HG02970 (cell line): ENCODE data around the gene KIF5B.
"Not testable (repeated sequence)": the region's sequence is repeated elsewhere in the genome, so short reads cannot be mapped to it uniquely, and the experiment has no call there.

Source experiments
- ATAC-seq: cut with Tn5 transposase; IDR thresholded peaks from one replicate; pipeline ENCODE4 v1.9.1; 2021; ENCODE audit warnings: mild to moderate bottlenecking, moderate library complexity, moderate number of reproducible peaks; ENCODE audit not compliant: unreplicated experiment, low FRiP score

The KIF5B gene

DNA sequence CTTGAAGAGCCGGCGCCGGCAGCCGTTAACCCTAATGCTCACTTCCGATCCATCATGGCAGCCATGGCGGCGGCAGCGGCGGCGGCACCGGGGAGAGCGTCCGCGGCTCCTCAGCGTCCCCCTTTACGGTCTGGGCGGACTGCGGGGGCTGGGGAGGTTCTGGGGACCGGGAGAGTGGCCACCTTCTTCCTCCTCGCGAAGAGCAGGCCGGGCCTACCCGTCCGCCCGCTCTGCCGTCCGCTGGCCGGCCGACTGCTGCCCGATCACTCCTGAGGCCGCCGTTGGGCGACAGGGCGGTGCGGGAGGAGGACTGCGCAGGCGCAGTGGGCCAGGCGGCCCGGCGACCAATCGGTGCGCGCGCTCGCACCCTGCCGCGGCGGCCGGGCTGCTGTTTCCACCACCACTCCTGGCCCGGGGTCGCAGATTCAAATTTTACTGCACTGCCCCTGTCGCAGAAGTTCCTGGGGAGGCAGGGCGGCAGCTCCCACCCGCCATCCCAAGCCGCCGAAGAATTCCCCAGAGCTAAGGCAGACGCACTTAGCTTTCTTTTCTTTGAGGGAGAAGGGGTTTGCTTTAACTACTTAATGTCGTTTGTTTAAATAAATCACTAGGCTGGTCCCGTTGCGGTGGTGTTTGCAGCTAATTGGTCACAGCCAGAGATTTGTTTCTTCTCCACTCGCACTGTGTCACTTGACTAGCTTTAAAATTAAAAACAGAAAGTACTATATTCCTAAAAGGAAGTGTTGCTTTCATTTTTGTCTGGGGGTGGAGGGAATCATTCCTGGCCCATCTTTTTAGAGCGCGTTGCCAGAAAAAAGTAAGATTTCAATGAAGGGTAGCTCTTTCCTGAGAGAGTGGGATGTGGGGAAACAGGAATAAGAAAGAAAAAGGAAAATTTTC is at the start of gene KIF5B:
TSS of gene KIF5B (minus strand) at position 290 of the 900 bp plus-strand sequence. CDS start 452 bp downstream, outside the sequence.
- ATAC-seq, result peak; percentile 91

DNA sequence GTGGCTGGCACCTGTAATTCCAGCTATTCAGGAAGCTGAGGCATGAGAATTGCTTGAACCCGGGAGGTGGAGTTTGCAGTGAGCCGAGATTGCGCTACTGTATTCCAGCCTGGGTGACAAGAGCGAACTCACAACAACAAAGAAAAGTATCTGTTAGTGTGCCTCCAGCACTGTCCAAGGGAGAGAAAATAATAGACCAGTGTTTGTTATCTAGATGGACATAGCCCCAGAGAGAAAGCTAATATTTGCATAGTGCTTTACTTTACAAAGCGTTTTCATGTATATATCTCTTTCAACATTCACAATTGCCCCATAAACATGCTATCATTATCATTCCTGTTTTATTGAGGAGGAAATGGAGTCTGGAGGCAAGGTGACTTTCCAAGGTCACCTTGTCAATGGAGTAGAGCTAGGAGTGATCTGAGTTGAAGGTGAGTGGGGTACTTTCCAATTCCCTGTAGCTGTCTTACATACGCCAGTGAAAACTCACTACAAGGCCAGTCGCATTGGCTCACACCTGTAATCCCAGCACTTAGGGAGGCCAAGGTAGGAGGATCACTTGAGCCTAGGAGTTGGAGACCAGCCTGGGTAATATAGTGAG is 49.7 kb upstream of the KIF5B start:
- ATAC-seq, result no peak

DNA sequence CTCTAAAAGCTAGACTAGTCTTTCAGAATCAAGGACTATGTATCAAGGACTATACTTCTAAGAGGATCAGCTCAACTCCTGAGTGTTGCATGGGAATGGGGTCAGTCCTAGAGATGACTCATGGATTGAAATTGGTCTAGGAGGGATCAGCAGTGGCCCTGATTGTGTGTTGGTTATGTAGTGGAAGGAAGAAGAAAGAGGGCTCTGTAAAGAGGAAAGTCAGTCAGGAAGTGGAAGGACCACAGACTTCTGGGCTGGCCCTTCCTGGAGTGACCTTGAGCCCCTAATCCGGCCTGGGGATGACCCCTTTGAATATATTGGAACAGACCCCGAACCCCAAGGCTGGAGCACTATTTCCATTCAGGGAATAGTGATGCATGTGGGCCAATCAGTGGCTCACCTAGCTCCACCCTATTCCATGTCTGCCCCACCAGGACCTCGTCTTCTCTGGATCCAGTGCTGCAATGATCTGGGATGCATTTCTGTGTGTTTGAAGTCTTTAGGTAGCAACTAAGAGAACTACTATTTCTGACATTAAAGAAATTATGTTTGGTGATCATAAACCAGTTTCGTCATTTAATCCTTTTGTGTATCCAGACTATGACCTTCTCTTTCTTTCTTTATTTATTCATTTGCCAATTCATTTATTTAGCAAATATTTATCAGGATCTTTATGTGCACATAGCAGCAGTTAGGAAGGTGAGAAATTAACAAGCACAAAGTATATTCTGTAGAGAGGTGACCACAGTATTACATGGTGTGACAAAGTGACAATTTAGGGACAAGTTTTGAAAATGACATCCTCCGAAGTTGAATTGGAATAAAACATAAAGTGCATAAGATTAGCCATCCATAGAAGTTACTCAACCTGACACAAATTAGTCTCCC is 48.6 kb upstream of the KIF5B start:
- no peak for ATAC-seq

DNA sequence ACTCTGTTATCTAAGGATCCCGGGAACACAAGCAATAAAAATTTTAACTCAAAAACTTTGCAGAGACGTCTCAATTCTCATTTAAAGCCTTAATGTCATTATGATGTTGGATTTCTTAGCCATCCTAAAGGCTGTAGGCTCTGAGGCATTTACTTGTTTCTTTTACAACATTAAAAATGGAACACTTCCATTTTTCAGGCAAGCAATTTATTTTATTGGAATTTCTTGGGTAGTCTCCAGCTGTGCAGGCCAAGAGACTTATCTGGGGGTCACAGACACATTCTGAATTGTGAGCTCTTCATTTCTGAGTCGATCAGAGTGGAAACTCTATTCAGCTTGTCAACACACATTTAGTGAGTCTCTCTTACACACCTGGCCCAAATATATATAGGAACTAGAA is 48.0 kb upstream of the KIF5B start:
- ATAC-seq, result no peak

DNA sequence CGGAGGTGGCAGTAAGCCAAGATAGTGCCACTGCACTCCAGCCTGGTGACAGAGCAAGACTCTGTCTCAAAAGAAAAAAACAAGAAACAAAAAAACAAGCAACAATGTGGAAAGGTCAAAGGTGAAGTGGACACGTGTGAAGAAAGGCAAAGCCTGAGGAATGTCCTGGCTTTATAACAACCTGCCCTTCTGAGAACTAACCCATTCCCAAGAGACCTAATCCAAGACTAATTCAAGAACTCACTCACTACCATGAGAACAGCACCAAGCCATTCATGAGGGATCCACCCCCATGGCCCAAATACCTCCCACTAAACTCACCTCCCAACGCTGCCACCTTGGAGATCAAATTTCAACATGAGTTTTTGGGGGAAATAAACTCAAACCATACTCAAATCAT is 47.5 kb upstream of the KIF5B start:
- ATAC-seq, result no peak

DNA sequence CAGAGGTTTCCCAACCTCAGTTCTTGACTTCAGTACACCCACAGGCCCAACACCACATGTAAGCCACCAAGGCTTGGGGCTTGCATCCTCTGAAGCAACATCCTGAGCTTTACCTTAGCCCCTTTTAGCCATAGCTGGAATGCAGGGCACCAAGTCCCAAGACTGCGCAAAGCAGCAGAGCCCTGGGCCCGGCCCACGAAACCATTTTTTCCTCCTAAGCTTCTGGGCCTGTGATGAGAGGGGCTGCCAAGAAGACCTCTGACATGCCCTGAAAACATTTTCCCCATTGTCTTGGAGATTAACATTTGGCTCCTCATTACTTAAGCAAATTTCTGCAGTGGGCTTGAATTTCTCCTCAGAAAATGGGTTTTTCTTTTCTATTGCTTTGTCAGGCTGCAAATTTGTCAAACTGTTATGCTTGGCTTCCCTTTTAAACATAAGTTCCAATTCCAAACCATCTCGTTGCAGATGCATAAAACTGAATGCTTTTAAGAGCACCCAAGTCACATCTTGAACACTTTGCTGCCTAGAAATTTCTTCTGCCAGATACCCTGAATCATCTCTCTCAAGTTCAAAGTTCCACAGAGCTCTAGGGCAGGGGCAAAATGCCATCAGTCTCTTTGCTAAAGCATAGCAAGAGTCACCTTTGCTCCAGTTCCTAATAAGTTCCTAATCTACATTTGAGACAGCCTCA is 42.5 kb upstream of the KIF5B start:
- ATAC-seq, result not testable (repeated sequence)

DNA sequence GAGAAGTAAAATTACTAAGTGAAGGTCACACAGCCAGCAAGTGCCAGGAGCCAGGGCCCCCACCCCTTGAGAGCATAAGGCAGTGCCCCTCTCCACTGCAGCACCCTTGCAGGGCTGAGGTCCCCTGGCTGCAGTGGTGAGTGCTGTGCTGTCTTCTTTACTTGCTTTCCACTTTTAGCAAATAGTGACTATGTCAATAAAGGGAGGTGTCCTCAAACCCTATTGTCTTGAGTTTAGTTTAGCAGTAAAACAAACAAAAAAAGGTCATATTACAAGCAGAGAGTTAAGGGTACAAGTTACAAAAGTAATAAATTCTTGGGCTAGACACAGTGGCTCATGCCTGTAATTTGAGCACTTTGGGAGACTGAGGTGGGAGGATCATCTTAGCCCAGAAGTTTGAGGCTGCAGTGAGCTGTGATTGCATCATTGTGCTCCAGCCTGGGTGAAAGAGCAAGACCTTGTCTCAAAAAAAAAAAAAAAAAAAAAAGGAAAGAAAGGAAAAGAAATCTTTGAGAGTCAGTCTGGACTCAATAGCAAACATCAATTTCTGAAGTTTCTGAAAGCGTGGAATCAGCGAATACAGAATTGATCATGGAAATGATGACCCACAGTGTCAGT is 39.0 kb upstream of the KIF5B start:
- no peak for ATAC-seq

DNA sequence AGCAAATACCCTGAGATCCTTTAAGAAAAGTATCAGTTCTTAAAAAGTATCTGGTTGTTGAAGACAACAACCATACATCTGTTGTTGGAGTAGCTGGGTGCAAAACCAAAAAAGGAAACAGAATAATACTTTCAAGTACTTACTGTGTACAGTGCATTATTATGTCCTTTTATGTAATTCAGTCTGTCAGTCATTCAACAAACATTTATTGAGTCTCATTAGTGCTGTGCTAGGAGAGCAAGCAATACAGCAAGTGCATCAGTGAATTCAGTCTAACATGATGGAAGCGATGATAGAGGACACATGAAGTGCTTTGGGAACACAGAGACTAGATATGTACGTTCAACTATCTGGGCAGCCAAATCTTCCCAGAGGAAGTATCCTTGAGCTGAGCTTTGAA is 37.4 kb upstream of the KIF5B start:
- no peak for ATAC-seq

DNA sequence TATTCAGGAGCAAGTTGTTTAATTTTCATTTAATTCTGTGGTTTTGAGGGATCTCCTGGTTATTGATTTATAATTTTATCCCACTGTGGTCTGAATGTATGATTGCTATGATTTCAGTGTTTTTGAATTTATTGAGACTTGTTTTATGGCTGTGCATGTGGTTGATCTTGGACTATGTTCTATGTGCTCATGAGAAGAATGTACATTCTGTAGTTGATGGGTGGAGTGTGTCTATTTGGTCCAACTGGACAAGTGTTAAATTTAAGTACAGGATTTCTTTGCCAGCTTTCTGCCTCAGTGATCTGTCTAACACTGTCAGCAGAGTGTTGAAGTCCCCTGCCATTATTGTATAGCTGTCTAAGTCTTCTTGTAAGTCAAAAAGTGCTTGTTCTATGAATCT is 34.8 kb upstream of the KIF5B start:
- ATAC-seq, result no peak

DNA sequence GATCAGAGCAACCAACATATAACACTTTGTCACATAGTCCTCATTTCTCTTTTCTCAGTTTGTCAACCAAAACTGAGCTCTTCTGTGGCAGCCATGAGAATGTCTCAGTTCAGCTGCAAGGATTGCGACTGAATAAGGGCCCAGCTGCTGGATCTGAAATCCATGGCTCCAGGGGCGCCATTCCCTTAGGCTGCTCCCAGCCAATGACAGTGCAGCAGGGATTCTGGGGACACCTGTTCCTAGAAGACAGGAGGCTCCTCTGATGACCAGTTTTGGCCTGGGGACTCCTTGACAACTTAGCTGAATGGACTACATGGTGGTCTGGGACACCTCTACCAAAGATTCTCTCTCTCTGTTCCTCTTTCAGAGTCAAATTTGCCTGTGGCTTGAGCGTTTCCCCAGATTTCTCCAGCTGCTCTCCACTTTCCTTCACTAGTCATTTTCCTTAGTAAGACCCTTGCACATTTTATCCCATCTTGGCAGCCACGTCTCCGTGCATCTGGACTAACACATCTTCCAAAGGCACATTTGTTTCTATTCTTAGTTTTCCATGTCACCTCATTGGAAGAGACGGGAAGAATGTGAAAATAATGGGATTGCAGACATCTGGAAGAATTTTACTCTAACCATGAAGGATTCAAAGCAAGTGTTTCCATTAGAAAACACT is 28.1 kb upstream of the KIF5B start:
- no peak for ATAC-seq

DNA sequence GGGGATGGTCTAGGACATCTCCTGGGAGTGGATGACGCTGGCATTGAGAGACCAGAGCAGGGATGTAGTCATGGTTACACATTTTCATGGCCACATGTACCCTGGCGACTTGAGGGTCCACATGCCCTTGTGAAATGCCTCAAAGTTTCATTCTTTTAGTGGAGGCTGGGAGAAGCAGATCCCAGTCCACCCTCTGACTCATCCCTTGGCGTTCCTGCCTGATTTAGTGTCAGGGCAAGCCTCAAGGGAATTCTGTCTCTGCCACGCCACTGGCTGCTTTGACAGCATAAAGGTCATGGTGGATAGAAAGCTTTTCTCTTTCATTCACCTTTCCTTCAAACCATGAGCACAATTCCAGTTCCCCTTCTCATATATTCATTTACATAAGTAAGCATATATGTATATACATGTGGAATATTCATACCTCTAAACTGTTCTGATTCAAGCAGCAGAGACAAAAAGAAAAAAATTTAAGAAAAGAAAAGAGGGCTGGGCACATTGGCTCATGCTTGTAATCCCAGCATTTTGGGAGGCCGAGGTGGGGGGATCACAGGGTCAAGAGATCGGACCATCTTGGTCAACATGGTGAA is 21.8 kb upstream of the KIF5B start:
- no peak for ATAC-seq

DNA sequence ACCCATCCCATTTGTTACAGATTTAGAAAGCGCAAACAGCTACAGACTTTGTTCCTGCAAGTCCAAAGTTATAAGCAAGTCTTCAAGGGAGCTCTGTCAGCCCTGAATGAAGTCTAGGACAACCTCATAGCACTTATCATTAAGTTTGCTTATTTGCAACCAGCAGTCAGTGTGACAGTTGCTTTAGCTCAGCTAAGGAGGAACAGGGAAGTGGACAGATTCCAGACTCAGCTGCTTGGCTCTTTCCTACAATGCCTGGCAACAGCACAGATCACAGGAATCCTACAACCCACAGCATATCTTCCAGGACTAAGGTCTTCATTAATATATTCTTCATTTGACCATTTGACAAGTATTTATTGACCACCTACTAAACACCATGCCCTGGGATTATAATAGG is 17.4 kb upstream of the KIF5B start:
- no peak for ATAC-seq

DNA sequence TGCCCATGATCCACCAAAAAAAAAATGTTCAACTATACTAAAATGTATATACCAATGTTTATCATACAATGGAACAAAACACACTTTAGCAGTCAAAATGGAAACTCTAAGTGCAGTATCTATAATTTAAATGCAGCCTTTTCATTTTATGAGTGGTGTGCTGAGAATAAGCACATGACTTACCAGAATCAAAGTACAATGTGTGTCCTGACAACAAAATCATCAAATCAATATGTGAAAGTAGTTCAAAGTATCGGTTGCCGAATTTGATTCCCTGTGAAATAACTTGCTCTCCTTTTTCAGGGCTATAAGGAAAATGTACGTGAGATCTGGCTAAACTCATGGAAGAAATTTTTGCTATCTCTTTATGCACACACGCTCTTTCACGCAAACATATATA is 16.9 kb upstream of the KIF5B start:
- no peak for ATAC-seq

DNA sequence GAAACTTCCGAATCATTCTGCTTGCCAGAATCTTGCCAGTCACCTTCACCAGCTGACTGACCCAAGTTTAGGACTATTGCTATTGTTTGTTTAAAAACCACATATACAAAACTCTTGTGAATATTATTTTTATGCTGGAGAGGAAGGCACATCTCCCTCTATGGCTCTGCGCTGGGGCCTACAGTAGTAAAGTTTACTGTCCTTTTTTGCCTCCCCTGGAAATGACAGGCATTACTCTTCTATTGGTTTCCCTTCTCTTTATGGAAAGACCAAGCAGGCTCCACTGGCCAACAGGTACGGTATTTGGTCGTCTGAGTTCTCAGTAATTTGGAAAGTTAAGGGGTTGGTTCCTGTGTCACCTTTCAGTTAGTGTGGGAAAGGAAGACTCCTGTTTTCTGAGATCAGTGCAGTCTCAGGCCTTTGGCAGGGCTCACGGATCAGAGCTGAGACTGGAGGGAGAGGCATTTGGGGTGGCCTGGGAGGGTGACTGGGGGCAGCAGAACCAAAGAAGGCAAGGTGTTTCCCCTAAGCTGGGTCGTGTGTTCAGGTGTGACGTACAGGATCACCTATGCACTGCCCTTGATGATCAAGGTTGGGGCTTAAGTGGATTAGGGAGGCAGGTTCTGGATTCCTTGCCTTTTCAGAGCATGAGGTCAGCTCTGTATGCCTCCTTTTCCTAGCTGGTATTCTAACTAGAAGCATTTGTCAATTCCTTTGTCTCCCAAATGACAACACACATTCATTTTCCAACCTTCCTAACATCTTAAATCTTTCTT is 16.0 kb upstream of the KIF5B start:
- no peak for ATAC-seq

DNA sequence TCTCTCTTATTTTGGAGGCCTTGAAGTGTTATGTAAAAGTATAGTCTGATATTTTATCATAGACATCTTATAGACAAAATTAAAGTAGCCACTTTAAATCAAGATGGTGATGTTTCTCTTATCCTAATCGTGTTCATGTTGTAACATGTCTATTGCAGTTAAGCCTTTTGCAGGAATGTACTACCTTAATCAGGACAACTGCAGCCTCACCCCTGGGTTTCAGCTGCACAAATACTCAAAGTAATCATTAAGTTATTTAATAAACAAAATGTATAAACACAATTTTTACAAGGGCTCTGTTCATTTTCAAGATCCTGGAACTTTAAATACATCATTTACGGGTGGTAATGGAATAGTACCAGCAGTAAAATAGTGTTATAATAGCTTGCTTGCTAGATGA is 14.4 kb upstream of the KIF5B start:
- no peak for ATAC-seq

DNA sequence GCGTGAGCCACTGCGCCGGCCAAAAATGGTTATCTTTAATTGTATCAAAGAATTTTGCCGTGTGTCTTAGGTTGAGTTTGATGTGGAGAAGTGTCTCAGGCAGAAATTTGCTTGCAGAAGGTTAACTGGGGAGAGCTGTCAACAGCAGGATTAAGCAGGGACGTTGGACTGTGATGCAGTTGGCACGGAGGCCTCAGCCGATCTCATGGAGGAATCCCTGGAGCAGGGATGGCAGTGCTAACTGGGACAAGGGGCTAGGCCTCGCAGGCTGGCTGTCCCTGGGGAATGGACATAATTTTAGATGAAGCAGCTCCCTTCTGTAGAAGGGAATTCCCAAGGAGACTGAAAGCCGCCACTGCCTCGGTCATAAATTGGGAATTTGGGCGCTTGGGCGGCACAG is 12.3 kb upstream of the KIF5B start:
- ATAC-seq, result no peak

DNA sequence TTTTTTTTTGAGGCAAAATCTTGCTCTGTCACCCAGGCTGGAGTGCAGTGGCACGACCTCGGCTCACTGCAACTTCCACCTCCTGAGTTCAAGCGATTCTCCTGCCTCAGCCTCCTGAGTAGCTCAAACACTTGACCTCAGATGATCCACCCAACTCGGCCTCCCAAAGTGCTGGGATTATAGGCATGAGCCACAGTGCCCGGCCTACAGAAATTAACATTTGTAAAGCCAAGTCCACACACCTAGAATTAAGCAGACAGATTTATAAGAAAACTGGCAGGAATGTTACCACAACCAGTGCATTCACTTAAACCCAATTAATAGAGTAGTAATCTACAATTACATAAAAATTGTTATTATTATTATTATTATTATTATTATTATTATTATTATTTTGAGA is 11.7 kb upstream of the KIF5B start:
- ATAC-seq, result not testable (repeated sequence)

DNA sequence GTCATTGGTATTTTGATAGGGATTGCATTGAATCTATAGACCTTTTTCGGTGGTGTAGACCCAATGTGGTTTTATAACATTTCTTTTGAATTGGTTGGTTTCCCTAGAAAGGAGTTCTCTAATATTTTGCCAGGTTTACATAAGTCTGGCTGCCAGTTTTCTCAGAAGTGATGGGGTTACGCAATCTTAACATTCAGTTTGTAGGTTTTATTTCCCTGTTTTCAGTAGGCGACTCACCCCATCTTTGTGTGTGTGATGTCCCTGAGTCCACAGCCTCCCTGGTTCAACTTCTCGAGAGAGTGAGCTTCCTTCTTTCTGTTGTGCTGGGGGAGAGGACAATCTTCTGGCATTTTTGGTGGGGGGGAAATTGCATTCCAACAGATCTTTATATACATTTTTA is 9.6 kb upstream of the KIF5B start:
- ATAC-seq, result no peak
